ENCODE measurements around the gene CABP4. TPM values are rescaled to one million over a fixed set of nuclear protein-coding genes. Genes with fewer than 3 reads are reported as not detected.
A peak's percentile ranks its signal among the peaks of the same experiment; 100 is the strongest.

Gene CABP4
- polyA plus RNA-seq, 4 donors, result 0.35 to 1.9 (median 0.93) TPM

DNA sequence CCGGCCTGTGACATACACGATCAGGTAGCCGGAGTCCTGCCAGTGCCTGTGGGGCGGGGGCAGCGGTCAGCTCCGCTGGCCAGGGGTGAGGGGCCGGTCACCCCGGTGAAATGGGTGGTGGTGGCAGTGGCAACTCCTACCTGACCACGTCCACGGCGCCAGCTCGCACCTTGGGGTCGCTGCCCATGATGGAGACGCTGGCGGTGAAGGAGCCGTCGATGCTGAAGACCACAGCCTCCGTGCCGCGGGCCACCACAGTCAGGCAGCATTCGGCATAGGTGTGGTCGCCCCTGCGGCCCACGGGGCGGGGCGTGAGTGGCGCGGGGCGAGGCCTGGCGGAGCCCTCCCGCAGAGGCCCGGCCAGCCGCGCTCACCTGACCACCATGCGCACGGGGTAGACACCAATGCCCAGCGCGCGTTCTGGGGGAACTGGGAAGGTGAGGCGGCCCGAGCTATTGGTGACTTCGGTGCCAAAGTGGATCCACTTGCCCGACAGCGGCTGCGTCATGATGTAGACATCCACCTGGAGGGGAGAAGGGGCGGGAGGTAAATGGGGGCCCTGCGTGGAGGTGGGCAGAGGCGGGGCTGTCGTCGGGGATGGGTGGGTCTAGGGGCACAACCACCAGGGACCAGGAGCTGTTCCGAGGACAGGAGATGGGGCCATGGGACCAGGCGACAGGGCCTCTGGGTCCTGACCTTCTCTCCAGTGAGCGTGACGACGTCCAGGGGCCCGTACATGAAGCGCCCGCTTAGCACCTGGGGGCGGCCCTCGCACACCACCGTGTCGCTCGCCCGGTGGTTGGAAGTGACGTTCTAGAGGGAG lies 38.6 kb downstream of the CABP4 start:
- DNase-seq (ENCODE audit: low read depth in 4 of 4, low spot score in 2 of 4), result no peak

DNA sequence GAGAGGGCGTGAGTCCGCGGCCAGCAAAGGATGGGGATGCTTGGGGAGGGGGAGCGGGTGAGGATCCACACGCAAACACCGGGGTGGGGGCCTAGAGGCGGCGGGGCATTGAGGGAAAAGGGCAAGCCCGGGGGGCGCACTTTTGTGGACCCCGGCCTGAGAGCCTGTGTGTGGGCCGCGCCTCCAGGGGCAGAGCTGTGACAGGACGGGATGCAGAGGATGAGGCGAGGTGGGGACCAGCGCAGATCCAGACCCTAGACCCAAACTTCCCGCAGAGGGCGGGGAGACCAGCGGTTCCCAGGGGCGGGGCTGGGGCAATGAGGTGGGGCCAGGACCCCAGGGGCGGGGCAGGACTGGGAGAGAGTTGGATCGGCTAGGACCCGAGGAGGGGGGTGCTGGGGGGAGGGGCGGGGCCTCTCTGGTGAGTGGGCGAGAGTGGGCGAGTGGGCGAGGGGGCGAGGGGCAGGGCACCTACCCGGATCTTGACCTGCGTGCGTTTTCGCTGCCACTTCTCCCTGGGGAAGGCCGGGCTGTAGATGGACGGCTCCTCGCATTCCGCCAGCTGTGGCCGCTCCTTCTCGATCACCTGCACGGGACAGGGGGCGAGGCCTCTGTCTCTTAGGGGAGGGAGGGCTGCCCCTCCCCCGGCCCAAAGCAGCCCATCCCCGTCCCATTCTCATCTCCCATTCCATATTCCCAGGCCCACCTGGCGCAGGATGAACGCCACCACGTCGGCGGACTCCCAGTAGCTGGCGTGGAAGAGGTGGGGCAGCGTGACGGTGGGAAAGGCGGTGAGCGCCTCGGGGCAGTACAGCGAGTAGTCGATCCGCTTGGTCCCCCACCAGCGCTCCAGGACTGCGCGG lies 39.4 kb downstream of the CABP4 start:
- no peak for DNase-seq (ENCODE audit: low read depth in 4 of 4, low spot score in 2 of 4)

DNA sequence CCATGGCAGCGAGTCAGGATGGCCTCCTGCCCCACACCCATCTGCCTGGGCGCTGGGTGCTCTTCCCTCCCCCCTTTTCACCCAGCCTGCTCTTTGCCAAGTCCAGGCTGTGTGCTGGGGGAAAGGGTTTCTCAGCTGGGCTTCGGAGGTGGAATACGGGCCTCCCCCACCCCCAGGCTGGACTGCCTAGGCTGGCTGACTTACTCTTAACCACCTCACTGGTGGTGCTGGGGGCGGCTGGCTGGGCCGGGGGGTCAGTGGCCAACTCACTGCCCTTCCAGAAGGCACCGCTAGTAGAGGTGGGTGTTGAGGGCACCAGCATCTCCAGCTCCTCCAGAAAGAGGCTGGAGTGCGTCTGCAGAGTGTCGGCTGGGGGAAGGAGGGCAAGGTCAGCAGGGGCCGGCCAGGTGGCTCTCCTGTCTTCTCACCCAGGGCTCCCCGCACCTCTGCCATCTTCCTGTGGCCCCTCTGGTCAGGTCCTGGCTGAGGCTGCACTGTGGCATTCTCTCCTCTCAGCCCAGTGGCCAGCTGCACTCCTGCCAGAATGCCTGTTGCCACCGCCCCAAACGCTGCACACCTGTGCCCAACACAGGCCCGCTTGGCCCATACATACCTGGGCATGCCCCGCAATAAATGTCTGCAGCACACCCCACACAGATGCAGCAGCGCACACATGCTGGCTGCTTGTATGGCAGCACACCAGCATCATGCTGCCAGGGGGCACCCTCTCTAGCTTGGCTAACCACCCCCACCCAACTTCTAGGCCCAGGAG lies 40.3 kb downstream of the CABP4 start:
- DNase-seq (ENCODE audit: low read depth in 4 of 4, low spot score in 2 of 4), result no peak

DNA sequence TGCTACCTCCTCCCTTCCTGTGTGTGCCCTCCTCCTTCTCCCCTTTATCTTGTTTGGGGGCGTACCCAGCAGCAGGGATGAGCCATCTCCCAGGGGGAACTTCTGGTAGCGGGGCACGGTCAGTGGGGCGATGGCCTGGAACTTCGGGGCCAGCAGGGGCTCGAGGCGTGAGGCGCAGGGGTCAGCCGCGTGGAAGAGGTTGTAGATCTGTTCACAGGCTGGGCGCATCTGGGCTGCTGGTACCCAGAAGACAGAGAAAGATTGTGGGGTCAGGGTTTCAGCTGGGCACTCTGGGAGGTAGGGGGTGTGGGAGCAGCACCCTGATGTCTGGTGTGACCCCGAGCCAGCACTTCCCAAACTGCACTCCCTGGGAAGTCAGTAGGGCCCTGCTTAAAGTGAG lies 41.0 kb downstream of the CABP4 start:
- no peak for DNase-seq (ENCODE audit: low read depth in 4 of 4, low spot score in 2 of 4)

DNA sequence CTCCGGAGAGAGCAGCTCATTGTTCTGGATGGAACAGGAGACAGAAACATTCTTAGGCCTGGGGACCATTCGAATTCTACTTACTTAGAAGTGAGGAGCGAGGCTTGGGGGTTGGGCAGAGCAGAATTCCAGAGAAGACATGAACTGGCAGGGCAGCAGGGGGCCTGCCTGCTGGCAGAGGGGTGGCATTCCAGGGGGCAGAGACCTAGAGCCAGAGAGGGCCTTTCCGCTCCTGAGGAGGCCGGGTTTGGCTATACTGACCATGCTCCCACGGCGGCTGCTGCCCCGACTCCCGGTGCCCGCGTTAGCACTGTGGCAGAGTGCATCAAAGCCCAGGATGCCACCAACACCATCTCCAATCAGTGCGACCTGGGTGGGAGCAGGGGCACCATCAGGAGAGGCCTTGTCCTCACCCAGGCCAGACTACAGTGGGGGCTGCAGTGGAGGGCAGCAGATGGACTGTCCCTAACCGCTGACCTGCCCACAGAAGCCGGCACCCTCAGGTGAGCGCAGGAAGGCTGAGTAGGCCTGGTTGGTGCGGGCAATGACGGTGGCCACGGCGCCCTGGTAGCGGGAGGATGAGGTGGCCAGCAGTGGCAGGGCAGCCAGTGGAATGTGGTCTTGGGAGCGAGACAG lies 42.6 kb downstream of the CABP4 start:
- DNase-seq (ENCODE audit: low read depth in 4 of 4, low spot score in 2 of 4), result no peak

DNA sequence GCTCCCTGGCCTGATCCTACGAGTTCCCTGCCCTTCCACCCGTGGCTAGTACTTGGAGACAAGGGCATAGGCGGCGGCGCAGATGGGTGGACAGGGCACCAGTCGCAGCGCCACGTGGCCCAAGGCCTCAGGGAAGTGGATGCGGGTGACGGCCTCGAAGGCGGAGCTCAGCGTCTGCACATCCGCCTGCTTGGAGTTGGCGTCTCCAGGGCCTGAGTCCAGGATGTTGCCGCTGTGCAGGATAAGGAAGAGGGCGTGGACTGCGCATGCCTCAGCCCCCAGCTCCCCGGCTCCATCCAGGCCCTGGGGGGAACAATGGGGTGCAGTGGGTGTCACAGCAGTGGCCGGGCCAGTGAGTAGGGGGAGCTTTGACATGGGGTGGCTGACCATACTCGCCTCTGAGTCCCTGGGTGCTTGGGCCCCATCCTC lies 43.4 kb downstream of the CABP4 start:
- DNase-seq (ENCODE audit: low read depth in 4 of 4, low spot score in 2 of 4), result no peak

DNA sequence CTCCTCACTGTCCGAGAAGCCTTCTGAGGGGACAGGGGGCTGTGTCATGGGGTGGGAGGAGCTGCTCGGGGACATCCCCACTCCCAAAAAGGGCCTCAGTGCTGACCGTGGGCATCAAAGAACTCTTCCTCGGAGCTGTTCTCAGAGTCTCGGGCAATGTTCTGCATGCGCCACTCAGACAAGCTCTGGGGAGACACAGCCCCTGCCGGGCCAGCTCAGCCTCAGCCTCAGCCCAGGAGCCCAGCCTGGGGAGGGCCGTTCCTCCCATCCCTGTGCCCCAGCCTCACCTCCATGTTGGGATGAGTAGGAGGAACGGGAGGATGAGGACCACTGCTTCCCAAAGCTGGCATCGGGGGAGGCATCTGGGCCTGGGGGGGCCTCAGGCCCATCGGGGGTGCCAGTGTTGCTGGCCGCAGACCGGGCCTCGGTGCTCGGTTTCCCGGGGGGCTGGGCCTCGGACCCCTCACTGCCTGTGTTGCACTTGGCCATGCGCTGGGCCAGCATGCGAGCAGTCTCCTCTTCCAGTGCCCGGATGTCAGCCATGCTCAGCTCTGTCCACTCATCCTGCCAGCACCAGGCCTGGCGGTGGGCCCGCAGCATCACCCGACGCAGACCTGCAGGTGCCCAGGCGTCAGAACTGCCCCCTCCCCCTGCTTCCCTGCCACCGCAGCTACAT lies 44.8 kb downstream of the CABP4 start:
- DNase-seq (ENCODE audit: low read depth in 4 of 4, low spot score in 2 of 4), result no peak

DNA sequence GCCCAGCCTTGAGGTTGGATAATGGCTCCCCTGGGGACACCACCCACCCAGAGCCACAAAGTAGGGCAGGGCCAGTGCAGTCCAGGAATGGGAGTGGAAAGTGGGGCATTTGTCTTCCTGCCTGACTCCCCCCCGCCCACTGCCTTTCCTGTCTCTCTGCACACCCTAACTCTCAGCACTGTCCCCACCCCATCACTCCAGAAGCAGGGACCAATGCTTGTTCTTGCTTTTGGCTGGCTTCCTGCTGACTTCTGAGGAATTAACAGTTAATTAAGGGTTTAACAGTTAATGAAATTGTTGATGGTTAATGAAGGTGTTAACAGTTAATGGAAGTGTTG lies 45.3 kb downstream of the CABP4 start:
- no peak for DNase-seq (ENCODE audit: low read depth in 4 of 4, low spot score in 2 of 4)

DNA sequence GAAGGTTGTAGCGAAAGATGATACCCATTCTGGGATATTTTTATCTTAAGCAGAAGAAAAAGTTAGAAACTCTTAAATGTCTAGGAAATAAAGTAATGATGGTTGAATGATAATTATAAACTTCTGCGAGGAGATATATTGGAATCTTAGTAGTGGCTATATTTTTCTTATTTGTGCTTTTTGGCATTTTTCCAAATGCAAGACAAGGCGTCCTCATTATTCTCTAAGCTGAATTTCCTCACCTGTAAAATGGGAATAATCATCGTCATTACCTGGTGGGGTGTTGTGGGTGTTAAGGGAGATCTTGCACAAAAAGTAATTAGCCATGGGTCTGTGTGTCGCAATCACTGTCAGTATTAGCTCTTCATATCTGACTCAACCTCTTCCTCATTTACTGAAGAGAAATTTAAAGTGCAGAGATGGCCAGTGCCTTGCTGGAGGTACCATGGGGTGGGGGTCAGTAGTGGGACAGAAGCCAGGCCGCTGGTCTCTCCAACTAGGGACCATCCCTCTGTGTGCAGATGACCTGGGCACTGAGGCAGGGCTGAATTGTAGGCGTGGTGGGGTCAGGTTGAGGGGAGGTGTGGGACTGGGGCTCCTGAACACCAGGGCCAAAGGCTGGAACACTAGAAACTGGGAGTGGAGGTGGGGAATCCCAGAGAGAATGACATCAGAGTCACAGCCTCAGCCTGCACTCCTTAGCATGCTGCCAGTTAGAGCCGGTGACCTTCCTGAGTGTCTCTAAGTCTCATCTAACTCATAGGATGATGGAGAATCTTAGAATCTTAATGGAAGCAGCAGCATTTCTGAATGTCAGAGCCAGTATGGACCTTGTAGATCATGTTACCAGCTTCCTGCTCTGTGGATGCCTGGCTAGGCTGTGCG lies 45.9 kb downstream of the CABP4 start:
- no peak for DNase-seq (ENCODE audit: low read depth in 4 of 4, low spot score in 2 of 4)

DNA sequence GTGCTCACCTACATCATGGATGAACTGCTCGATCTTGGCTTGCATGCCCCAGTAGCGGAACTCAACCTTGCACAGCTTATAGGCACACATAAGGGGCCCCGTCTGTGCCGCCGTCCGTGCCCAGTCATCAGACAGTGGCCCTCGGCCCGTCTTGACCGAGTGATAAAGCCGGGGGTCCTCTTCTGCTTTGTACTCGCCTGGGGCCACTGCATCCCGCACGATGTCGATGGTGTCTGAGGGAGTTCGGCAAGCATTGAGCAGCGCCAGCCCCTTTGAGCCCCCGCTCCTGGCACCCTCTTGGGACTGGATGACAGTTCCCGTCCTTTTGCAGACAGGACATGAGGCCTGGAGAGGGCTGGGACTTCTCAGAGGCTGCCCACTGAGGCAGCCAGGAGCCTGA lies 46.7 kb downstream of the CABP4 start:
- no peak for DNase-seq (ENCODE audit: low read depth in 4 of 4, low spot score in 2 of 4)

DNA sequence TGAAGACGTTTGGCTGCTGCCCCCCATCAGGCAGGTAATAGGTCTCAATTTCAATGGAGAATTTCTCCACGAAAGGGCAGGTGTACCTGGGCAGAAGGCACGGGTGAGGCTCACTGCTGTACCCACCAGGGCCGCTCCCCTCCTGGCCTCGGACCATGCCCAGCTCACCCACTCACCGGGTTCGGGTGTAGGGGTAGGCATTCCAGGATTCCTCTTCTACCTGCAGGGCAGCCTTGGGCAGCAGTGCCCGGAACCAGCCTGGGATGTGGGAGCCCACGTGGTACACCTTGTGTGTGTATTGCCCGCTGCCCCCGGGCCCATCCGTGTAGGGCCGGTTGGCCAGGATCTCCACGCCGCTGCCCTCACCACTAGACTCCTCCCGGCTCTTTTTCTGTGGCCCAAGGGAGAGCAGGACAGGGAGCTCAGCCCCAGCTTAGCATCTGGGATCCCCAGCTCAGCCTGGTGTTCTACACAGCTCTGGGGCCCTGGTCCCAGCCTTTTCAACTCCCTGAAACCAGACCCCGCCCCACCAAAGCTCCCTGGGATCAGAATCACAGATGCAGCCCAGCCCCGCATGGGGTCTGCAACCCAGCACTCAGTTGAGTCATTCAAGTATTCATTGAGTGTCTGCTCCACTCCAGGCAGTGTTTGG lies 47.3 kb downstream of the CABP4 start:
- DNase-seq (ENCODE audit: low read depth in 4 of 4, low spot score in 2 of 4), result no peak

DNA sequence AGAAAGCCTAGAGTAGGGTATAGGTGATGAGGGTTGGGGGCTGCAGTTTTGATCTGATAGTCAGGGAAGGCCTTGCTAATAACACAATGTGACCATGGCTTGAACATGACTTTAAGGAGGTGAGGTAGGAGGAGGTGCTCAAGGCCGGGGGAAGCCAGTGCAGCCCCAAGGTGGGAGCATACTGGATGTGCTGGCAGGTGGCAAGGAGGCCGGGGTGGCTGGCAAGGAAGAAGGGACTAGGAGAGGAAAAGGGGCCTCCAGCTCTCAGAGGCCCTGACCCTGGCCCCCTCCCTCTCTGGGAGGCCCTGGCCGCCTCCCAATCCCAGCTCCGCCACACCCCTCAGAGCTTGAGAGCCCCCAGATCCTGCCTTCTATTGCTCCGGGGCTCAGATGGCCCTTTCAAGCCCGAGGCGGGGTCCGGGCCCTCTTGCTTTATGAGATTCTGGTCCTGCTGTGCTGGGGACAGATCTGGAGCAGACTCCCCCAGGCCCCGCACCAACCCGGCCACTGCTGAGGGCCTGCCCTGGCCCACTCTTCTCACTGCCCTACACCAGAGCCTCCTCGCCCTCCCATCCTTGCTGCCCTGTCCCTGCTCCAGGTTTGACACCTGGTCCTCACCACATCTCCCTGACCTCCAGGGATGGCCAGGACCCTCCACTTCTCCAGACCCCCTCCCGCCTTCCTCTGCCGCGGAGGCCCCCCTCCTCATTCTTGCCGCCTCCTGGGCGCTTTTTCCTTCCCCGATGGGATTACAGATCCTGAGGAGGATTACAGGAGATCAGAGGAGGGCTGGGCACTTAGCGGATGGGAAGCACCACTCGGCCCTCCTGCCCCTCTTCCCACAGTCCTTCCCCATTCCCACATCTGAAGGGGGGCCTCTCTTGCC lies 48.2 kb downstream of the CABP4 start:
- DNase-seq (ENCODE audit: low read depth in 4 of 4, low spot score in 2 of 4), result no peak

DNA sequence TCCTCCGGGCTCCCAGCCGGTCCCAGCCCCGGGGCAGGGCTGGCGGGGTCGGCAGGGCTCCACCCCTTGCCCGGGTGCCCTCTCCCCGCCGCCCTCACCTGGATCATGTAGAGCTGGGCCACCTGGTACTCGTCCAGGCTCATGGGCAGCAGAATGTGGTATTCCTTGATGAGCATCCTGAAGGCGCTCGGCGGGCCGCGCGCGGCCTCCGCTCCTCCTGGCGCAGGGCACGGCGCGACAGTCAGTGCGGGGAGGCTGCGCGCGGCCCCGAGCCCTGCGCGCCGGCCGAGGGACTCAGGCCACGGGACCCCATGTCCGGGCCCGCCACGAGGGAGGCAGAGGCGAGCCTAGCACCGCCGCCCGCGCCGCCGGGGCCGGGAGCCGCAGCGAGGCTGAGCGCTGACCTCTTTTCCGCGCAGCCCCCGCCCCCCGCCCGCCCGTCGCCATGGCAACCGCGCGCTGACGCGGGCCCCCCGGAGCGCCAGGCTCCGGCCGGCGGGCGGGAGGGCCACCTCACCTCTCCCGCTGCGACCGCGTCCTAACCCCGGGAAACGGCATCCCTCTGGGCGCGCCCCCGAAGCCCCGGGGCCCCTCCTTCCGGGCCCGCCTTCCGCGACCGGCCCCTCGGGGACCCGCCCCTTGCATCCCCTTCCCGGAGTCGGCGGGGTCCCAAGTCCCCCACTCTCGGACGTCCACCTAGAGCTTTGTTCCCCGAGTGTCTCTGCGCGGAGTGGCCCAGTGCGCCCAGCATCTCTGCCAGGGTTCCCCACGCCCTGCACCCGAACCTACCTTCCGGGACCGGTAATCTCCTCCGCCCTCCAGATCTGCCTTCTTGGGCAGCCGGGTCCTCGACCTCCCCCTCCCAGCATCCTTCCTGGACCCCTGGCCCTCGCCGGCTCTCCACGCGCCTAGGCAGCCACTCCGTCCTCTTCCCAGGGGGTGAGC lies 49.1 kb downstream of the CABP4 start:
- DNase-seq (ENCODE audit: low read depth in 4 of 4, low spot score in 2 of 4), result no peak

DNA sequence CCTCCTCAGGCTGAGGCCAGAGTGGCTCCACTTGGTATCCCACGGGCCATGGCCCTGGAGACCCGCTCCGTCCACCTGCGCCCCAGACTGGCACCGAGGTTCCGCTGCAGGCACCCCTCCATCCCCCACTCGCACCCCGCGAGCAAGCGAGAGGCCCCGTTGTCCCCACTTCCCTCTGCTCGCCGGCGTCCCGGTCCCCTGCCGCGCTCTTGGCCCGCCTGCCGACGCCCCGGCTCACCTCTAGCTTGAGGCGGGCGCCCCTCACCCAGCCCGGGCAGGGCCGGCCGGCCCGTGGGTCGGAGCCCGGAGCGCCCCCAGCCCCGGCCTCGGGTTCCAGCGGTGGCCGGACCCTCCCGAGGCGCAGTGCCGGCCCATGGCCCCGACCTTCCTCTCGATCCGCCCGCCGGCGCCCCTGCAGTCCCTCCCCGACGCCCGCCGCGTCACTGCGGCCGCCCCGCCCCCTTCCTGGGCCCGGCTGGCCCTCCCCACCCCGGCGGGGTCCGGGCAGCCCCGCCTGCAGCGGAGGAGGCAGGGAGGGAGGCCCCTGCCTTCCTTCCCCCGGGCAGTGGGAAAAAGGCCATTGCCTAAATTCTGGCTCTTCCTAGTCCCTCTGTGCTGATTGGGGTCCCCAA lies 49.9 kb downstream of the CABP4 start, which contains the start of gene PITPNM1:
Gene PITPNM1, minus strand, starts transcription at position 414 of the 632 bp plus-strand sequence. CDS start 1,183 bp downstream, outside the sequence.
- DNase-seq (ENCODE audit: low read depth in 4 of 4, low spot score in 2 of 4), result no peak

DNA sequence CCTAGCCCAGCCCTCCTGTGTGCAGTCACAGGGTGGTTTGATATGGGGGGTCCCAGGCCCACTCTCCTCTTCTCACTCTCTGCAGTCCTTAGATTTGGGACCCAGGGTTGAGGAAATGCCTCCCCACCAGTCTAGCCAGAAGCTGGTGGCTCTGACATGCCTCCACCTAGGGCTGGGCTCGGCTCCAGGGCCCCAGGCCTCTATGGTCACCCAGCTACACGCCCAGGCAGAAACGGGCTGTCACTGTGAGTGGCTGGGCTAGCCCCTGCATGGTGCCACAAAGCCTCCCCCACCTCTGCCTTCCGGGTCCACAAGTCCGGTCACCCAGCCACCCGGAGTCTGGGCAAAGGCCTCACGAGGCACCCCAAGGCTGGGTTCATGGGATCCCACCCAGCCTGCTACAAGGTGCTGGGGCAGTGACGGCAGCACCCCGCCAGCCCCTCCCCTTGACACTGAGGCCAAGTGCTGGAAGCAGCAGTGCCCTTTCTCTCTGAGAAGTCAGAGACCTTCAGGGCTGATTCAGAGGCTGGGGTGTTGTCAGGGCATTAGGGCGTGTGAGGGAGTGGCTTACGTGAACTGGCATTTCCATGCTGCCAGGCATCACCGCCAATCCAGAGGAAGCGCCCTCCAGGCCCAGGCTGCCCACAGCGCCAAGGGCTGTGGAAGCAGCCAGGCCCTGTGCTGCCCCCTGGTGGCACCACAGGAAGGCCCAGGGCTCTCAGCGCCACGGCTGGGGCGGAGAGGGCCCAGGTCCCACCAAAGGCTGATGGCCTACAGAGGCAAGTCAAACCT lies 50.6 kb downstream of the CABP4 start:
- DNase-seq (ENCODE audit: low read depth in 4 of 4, low spot score in 2 of 4), result peak in 1 of 4 donors; percentile 74
